Uterine smooth muscle cell (primary cell): ENCODE measurements around the gene MTOR. TPM values are rescaled to one million over a fixed set of nuclear protein-coding genes. Genes with fewer than 3 reads are reported as not detected.

ENCODE experiments used
- total RNA-seq: library from RNA; depleted of rRNA; stranded (reverse); fragments of >200 nt; gene quantifications from 2 replicates; pipeline ENCODE4 v1.2.3, GENCODE V29; 2014

MTOR gene
- total RNA-seq = 37.5 and 49.4 TPM in 2 replicates

DNA sequence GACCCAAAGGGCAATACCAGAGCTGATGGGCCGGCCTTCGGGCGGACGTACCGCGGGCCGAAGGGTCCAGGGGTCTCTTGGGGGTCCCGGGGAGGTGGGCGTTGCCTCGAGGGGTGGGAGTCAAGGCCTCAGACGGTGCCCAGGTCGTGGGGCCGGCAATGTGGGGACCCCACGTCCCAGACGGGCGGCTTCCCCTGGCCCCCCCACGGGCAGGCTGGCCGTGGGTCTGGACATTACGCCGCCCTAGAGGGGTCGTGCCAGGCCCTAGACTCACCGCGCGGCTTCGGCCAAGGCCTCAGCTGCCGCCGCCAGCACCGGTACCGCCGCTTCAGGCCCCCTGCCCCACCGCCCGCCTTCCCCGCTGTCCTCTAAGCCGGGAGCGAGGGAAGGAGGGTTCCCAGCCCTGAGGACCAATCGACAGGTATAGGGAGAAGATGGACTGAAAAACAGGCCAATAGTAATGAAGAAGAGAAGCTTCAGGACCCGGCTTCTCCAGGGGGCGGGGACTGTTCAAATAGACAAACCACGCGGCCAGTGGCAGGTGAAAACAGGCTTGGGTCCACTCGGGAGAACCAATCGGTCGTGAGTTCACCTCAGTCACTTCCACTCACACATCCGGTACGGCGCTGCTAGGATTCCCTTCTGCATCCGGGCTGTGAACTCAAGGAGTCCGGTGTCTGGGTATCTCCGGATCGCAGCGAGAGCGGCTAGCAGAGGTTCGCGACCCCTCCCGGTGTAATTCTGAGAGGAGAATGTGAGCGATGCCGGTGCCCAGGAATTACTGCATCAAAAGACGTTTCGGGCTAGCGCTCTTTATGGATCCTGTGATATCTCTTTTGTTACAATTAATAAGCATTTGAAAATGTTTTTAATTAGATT, at the start of gene MTOR:
MTOR (minus strand) TSS at position 381 of the 879 bp plus-strand sequence. CDS start 3,142 bp downstream, outside the sequence.

DNA sequence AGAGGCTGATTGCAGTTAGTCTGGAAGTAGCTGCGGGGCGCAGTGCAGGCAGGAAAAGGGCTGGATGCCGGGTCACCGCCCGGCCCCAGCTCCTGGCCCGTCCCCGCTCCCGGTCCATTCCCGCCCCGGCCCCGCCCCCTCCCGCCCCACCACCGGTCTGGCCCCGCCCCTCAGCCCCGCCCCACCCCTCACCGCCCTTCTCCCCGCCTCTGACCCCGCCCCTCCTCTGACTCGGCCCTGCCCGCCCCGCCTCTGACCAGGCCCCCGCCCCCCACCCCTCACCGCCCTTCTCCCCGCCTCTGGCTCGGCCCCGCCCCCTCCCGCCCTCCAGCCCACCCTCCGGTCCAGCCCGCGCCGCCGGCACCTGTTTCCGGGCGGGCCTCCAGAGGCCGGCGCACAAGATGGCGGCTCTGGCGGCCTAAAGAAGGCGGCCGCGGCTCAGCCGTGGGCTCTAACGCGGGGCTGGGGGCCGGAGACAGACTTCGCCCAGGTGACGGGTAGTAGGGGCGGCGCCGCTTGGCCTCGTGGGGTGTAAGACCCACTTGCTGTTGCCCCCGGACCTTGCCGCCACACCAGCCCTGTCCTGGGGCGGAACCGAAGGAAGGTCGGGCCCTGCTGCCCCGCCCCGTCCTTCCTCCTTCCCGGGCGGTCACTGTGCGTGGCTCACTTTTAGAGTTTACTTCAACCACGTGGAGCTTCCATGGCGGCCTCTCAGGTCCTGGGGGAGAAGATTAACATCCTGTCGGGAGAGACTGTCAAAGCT, 10.7 kb upstream of the MTOR start, which contains the start of gene UBIAD1:
UBIAD1 (plus strand) TSS at position 367 of the 763 bp plus-strand sequence; CDS start at position 701, 334 bp downstream.

GRCh38 chr1:11188858-11189451, 73.4 kb downstream of the MTOR start, which contains the start of gene ANGPTL7:
Gene ANGPTL7 (plus strand): TSS chr1:11189355. CDS start chr1:11189580, 225 bp downstream.

DNA sequence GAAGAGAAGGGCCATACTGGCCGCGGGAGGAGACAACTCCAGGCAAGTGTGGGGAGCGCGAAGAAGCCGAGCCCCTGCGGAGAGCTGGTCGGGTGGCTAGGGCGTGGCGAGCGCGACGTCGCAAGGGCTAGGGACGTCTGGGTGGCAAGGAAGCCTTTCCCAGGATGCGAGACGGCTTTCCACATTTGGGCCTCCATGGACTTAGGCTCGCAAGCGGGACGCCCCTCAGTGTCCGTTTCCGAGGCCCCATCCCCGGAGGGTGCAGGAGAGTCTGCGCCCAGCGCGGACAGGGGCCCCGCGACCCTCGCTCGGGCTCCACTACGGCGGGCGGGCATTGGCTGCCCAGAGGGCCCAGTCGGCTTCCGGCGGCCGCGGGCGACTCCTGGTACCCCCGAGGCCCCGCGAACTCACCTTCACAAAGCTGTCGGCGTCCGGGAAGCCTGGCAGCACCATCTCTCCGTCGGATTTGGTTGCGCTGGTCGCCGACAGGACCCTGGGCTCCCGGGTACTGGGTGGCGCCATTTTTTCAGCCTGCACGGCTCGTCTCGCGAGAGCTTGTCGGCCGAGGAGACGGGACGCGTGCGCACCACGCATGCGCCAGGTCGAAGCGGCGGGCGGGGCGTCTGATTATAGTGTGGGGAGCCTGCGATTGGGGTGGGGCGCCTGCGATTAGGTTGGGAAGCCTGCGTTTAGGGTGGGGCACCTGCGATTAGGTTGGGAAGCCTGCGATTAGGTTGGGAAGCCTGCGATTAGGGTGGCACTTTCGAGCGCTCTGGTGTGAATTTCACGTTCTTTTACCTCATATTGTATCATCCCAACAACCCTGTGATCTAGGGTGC, 162.8 kb downstream of the MTOR start, which contains the start of gene EXOSC10:
EXOSC10 (minus strand) TSS at position 560 of the 839 bp plus-strand sequence; CDS start at position 522, 38 bp downstream.

DNA sequence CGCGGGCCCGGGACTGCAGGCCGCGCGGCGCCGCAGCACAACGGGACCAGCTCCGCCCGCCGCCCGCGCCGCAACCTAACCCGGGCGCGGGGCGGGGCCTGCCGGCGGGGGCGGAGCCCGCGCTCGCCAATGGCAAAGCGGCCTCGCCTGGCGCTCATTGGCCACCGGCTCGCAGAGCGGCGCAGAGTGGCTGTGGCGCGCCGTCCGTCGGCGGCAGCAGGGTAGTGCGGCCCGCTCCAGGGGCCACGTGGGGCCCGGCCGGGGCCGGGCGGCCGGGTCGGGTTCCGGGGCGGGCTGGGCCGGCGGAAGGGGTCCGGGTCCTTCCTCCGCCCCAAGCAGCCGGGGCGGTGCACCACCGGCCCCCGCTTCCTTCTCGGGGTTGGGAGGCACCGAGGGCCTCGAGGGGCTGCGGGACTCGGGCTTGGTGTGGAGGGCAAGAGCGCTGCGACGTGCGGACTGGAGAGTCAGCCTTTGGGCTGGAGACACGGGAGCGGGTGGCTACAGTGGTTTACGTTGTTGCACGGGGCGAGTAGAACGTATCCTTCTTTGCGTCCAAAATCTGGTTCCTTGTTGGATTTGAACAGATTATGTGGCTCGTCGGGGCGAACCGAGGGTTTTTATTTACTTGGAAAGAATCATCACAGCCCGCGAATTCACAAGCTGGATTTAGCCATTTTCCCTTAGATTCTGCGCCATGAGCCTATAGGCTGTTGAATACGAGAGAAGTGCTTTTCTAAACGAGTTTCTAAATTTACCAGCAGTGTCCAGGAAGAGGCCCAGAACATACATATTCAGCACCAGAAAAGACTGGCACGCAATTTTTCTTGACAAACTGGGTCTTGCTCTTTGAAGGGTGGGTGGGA, 202.2 kb downstream of the MTOR start, which contains the start of gene SRM:
SRM (minus strand) TSS at position 51 of the 863 bp plus-strand sequence. CDS start 75 bp downstream, outside the sequence.

Other genes with a start within 250 kb of the MTOR start
- gene TARDBP, start 249.9 kb downstream of the MTOR start, total RNA-seq = 89.7 and 126 TPM in 2 replicates
- not detected in 2 replicates for gene MASP2, start 215.3 kb downstream of the MTOR start, total RNA-seq
- 19.7 and 21.5 TPM in 2 replicates for gene SRM, start 202.5 kb downstream of the MTOR start, total RNA-seq
- 36.1 and 62.9 TPM in 2 replicates for gene EXOSC10, start 162.7 kb downstream of the MTOR start, total RNA-seq
- 0.33 and 1.5 TPM in 2 replicates for gene ANGPTL7, start 73.2 kb downstream of the MTOR start, total RNA-seq
- gene UBIAD1, start 10.6 kb upstream of the MTOR start, total RNA-seq = 7.4 and 9.5 TPM in 2 replicates
- gene DISP3, start 216.6 kb upstream of the MTOR start, total RNA-seq = under 0.01 TPM in 2 replicates